NCI-H524 treated with DMSO at 0.1 percent for 48 hours (cell line): ENCODE measurements around the gene MBNL1.
A peak's percentile ranks its signal among the peaks of the same experiment; 100 is the strongest.
"Not testable (repeated sequence)": the region's sequence is repeated elsewhere in the genome, so short reads cannot be mapped to it uniquely, and the experiment has no call there.

ENCODE experiments used
- DNase-seq: peaks from one replicate; lab custom pipeline; 2025; lab: John Stamatoyannopoulos, UW

The MBNL1 gene

DNA sequence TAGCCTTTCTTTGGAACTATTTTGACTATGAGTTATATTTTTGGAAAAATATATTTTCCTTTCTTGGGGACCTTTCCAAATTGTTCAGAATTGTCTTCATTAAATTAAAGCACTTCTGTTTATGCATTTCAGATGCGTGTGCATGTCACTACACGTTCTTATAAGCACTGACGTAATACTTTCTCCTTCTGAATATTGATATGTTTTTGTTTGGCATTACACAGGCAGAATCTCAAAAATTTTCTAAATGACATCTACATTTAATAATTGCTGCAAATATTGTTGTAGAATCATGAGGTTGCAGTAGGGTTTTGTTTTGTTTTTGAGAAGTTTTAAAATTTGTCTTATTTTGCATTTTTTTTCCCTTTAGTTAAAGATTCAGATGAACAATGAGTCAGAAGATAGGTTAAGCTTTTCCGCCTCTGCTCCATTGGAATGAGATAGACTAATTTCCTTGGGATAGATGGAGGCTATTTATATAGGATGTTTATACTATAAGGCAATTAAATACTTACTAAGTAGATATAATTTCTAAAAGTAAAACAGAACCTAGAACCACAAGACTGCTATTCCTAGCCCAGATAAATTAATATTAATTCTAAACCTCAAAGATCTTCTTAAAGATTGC, 110.8 kb downstream of the MBNL1 start:
- no peak for DNase-seq

DNA sequence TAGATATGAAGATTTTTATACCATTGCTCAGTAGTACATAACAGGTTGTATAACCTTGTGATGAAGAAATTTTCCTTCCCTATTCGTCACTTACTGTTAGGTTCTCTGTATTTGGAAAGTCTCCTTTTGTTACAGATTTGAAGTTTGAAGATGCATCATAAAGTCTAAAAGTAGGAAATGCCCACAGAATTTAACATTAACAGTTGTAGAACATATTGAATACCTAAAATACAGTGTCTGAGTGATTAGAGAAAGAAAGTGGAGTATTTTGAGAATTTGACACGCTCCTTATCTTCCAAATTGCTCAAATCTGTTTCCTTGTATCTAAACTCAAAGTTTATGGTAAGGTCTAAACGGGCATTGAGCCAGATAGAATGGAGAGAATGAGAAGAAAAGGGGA, 111.3 kb downstream of the MBNL1 start:
- DNase-seq = no peak

DNA sequence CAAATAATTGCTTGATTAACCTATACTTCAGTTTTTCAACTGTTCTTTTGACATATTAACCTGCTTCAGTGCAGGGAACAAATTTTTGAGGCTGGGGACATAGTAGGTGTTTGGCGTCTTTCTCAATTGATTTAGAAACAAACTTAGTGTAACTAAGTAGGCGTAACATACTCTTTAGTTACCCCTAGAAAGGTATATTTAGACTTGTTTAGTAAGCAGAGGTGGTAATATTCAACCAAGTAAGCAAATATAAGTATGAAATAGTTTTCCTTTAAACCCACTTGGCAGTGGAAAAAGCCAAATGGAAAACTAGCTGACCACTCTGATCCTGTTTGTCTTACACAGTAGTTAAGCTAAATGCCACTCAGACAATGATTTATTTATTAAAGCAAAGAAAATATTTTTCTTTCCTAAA, 113.2 kb downstream of the MBNL1 start:
- DNase-seq = no peak

DNA sequence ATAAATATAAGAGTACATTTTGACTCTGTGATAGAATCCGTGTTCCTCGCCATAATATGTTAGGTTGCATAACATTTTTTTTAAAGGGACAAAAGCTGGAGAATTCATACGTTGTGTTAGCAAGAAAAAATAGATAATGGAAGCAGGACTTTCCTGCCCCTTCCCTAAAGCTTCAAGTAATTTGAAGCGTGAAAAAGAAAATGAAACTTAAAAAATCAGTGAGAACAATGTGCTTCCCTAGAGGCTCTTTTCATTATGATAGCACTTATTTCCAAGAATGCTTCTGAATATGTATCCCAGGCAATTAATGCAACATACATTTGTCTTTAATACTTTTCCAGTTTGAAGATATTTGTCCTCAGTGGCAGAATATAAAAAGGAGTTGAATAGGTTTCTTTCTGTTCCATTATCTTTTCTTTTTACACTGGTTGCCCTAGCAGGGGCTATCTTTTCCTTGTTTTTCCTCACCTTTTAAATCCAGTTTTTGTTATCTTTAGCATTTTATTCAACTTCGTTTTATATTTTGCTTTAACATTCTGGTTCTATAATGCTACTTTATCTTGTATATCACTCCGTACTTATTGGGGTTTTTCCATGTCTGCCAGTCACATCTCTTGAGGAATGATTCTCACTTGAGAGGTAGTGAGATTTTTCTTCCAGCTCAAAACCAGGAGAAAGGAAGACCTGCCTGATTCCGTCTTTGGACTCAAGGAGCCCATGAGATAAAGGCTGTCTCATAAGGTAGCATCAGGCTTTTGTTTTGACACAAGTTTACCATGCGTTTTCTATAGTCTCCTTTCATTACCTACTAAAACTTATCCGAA, 113.8 kb downstream of the MBNL1 start:
- no peak for DNase-seq

DNA sequence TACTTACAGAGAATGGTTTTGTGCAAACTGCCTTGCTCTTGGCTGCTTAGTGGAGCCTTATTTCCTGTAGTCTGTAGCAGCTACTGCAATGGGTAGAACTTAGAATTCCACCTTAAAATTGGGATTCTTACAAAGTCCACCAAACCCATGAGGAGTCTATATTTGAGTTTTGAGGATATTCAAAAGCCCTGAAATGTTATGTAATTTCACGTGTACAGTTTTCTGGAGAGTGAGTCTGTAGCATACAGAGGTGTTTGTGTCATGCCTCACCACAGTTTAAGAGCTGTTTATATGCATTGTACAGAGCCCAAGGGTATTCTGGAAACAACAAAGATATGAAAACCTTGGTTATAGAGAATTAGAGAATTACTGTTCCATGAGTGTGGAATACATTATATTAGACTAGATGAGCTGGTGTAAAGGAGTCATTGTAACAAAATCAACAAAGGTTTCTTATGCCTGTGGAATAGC, 114.4 kb downstream of the MBNL1 start:
- no peak for DNase-seq

DNA sequence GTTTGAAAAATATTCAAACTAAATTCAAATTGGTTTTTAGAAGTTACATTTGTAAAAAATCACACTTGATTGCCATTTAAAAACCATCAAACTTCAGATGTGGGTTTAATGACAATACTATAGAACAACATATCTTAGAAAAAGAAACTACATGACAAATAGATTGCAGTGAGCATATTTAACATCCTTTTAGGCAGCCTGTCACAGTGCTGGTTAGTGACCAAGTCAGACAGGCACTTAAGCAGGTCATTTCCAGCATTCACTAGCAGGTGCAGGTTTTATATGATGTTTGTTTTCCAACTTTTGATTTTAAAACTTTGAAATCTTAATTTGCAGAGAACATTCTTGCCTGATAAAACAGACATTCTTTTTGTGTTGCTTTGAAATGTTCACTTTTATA, 115.7 kb downstream of the MBNL1 start:
- no peak for DNase-seq

DNA sequence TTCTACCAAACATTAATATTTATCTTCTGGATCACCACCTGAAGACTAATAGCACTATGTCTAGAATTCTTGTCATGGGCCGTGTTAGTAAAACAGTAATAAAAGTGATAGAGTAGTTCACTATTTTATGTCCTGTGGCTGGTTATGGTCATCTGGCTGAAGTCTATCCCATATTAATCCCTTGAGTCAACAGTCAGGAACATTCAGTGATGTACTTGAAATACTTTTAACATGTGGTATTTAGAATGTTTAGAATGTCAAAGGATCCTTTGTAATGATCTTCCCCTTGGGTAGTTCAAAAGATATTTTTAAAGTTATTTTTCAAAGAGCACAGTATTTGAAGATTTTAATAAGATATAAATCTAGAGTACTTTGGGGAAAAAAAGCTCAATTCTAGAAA, 117.0 kb downstream of the MBNL1 start:
- DNase-seq = peak; percentile 16

DNA sequence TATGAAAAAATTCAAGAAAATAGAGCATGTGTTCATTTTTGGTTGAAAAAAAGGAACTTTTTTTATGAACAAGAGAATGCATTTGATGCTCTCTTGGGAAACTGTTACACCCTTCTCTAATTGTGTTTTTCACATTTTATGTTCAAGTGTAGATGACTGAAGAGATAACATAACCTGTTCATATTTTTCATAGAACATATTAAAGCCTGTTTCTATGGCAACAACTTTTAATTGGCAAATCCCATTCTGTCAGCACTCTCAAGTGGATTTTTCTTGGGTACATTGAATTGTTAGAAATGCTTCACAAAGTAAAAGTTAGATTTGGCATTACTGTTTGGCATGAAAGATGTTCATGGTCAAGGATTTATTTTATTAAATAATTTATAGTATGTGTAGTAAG, 117.5 kb downstream of the MBNL1 start:
- DNase-seq = no peak

DNA sequence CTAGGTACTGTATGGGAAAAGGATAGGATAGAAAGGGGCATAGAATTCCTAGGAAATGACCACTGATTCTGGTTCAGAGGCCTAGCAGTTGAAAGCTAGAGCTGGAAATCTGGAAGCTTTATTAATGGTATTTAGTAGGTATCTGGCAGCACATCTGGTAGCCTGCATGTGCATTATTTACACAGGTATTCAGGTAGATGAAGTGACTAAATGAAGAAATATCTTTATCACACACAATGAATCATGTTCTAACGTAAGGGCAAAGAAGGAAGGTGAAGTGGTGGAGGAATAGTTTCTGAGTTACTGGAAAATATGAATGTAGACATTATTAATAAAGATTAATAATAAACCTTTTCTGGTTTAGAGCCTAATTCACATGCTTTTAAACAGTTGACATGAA, 119.9 kb downstream of the MBNL1 start:
- no peak for DNase-seq

DNA sequence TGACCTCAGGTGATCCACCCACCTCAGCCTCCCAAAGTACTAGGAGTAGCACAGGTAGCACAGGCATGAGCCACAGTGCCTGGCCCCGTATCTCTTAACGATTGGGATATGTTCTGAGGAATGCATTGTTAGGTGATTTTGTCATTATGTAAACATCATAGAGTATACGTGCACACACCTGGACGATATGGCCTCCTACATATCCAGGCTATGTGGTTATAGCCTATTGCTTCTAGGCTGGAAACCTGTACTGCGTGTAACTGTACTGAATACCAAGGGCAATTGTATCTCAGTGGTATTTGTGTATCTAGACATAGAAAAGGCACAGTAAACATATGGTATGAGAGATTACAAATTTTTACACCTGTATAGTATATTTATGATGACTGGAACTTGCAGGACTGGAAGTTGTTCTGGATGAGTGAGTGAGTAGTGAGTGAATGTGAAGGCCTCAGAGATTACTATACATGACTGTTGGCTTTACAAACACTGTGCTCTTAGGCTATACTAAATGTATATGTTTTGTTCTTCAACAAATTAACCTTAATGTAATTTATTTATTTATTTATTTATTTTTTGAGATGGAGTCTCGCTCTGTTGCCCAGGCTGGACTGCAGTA, 120.7 kb downstream of the MBNL1 start:
- no peak for DNase-seq

DNA sequence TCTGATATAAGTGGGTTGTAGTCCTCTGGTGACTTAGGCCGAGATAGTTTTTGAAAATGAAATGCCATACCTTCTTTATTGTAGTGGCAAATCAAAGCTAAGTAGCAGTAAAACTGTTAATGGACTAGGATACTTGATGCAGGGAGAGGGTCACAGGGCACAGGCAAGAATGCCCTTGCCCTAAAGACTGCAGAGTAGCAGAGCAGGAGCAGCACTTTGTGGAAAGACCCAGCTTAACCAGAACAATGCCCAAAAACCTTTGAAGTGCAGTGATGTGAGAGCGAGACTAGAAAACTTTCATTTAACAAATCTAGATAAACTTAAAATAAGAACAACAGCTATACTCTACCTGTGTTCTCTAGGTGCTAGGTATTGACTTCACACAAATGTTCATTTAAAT, 121.9 kb downstream of the MBNL1 start:
- DNase-seq = no peak

DNA sequence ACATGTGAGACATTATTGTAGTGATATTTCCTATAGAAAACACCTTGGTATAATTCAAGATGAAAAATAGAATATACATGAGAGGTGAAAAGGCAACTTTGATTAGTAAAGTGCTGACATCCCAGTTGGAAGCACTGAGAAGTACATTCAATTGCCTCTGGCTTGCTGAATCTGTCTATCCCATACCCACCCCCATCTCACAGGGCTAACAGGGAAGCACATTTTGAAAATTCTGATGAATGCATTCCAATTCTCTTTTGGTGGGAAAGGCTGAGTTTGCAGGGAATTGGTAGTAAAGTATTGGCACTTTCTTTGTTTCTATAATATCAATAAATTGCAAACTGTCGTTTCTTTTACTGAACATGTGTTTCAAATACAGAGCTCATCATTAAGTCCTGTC, 122.9 kb downstream of the MBNL1 start:
- DNase-seq = no peak

DNA sequence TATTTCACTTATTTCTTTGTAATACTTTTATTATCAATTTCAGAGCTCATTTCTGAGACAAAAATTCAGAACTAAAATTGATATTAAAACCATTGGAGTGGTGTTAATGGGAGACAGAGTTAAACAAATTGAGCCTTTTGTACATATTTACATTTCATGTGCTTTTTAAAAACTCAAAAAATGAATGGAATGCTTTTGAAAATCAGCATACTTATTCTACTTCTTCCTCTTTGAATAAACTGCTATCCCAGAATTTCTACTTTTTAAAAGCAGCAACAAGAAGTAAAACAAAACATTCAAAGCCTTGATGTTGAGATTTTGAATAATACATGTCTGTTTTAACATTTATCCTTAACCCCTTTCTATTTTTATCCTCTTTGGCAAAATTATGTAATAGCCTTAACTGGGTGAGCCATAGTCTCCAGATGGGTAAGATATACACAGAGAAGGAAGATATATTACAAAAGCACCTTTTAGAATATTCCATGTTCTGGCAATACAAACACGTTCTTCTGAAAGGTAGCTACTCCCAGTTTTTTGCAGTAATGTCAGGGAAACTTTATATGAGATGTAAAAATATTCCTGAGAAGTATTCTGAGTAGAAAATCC, 123.6 kb downstream of the MBNL1 start:
- DNase-seq = no peak

DNA sequence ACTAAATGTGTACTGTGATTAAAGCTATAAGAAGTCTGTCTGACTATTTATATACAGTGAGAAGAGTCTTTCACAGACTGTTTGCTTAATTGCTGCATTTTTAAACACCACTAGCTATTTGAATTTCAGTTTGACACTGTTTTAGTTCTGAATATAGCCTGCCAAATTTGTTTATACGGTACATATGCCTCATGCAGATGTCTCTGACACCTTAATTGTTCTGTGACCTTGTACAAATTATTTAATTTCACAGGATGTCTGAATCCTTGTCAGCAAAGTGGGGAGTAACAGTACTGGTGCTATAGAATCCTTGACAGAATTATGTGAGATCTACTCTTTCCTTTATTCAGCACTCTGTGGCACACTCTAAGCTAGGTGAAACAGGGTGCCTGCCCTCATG, 125.5 kb downstream of the MBNL1 start:
- no peak for DNase-seq

DNA sequence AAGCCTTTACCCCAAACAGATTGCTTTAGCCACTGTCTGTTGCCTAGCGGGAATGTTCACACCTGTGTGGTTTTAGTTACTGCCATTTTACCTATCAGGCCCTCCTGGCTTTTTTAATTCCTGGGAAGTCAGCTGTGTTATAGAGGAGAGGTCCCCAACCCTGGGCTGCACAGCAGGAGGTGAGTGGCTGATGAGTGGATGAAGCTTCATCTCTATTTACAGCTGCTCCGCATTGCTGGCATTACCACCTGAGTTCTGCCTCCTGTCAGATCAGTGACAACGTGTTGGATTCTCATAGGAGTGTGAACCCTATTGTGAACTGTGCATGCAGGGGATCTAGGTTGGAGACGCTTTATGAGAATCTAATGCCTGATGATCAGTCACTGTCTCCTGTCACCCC, 127.0 kb downstream of the MBNL1 start:
- no peak for DNase-seq

DNA sequence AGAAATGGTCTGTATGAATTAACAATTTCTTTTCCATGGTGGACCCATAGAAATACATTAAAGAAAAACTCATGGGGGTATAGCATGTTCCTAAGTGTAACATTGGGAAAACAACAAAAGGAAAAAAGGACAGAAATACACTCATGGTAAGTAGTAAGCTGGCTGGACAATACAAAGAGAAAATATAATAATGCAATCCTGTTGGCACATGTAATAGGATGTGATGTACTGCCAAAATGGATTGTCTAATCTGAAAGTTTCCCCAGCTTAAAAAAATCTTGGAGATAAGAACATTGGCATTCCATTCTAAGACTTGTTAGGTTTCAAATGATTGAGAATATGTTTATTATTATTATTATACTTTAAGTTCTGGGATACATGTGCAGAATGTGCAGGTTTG, 128.1 kb downstream of the MBNL1 start:
- no peak for DNase-seq

DNA sequence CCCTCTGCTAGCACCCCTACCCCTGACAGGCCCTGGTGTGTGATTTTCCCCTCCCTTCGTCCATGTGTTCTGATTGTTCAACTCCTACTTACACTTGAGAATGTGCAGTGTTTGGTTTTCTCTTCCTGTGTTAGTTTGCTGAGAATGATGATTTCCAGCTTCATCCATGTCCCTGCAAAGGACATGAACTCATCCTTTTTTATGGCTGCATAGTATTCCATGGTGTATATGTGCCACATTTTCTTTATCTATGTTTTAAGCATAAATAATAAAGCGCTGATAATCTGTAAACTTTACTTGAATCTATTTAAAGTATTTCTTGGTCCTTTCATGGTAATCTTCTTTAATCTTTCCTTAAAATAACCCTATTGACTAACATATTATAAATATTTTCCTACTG, 128.6 kb downstream of the MBNL1 start:
- not testable (repeated sequence) for DNase-seq

DNA sequence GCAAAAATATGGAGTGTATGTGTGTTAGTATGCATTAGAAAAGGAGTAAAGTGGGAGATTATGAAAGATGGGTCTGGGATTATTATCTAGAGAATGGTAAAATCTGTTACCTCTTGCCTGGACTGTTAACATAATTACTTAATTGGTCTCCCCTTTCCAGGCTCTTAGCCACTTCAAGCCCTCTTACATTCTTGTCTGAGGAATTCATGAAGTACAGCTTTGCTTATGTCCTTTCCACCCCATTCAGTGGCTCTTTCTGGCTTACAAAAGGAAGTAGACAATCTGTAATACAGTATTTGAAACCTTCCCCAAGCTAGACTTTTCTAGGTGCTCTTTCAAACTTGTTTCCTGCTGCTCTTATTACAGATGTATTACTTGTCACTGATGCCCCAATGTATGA, 129.8 kb downstream of the MBNL1 start:
- peak; percentile 98 for DNase-seq

DNA sequence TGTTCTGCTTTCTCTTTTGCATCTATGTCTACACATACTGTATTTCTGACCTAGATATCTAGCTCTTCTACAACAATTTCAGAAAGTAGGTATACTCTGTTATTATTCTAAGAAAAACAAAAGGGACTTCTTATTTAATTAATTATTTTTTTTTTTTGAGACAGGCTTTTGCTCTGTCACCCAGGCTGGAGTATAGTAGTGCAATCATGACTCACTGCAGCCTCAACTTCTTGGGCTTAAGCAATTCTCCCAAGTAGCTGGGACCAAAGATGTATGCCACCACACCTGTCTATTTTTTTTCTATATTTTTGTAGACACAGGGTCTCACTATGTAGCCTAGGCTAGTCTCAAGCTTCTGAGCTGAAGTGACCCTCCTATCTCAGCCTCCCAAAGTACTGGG, 130.6 kb downstream of the MBNL1 start:
- no peak for DNase-seq

DNA sequence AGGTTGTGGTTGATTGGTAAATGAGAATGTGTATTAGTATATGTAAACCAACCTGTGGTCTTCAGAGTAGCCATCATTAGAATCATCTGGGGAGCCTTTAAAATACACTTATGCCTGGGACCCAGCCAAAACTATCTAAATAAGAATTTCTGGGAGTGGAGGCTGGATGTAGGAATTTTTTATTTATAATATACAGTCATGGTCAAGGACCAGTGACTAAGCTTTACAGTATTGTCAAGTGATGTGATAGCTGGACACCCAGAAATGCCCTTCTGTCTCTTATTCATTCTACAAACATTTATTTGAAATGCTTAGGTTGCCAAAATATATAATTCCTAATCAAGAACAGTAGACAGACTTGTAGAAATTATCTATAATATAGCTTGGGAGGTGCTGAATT, 132.2 kb downstream of the MBNL1 start:
- no peak for DNase-seq

DNA sequence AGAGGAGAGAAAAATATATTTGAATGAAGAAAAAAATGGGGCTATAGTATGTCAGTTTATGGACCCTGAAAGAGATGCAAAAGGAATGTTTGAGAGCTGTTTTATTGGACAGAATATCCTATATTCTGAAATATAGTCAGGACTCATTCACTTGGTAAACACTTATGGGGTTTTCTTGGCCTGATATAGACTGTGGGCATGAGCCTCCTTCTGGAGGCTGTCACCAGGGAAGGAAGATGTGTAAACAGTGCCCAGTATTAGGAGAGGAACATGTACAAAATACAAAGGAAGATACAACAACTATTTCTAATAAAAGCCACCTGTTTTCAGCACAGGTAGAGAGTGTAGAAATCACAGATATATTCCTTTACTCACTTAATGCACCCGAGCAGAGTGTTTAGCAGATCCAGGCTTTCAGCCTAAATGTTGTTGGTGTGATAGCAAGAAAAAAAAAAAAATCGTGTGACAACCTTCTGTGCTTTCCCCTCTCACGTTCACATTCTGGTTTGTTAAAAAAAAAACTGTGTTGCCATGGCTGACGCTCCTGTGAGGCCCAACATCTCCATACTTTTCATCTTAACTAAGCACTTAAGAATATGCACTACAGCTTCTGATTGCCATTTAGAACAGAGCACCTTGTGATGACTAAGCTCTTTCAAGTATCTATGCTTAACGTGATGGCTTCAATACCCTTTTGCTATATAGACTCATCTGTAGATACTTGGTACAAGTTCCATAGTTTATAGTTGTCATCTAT, 134.1 kb downstream of the MBNL1 start:
- peak; percentile 57 for DNase-seq

DNA sequence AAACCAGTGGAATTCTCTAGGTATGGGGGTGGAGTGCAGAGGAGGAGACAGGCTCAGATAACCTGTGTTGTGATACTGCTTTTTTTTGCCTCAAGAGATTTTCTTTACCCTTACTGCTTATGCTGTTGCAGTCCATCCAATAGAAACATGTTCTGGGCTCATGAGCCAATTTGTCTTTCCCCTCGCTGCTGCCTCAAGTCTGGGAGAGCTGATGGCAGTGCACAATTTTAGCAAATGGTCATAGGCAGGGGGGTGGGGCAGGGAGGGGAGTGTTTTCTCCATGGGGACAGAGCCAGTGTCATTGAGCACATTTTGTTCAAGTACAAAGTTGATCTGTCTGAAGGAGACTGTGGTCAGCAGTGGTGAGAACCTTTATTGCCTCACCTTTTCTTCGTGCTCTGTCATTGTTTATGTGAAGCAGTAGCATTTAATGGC, 134.9 kb downstream of the MBNL1 start:
- no peak for DNase-seq
